Femur (tissue), 1 donor: Measurements from ENCODE around the gene PPP1R1B.

ENCODE experiments used
- DNase-seq: peaks from one replicate; pipeline ENCODE4 v3.0.0-alpha.2; 2017

Gene PPP1R1B

DNA sequence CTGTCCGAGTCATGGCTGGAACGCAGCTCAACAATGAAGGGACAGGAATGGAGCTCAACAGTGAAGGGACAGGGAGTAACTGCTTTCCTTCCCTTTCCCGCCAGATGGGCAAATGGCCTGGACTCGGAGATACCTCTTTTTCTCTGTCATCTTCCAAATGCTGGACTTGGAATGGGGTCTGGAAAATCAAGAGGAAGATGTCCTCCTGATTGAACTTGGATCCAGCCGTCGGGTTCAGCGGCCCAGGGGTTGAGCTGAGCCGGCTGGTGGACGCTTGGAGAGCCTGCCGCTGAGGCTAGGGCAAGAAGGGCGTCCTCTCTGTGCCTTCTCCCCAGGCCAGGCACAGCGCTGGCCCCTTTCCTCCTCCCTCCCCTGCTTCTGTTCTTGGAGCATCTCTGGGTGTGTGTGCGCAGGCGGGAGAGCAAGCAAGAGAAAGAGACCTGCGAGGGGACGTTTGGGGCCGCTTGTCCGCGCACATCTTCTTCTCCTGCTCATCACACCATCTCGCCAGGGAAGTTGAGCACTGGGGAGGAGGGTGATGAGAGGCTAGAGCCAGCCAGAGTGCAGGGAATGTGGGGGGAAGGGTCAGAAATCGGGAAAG lies 25.7 kb upstream of the PPP1R1B start:
- DNase-seq: no peak

DNA sequence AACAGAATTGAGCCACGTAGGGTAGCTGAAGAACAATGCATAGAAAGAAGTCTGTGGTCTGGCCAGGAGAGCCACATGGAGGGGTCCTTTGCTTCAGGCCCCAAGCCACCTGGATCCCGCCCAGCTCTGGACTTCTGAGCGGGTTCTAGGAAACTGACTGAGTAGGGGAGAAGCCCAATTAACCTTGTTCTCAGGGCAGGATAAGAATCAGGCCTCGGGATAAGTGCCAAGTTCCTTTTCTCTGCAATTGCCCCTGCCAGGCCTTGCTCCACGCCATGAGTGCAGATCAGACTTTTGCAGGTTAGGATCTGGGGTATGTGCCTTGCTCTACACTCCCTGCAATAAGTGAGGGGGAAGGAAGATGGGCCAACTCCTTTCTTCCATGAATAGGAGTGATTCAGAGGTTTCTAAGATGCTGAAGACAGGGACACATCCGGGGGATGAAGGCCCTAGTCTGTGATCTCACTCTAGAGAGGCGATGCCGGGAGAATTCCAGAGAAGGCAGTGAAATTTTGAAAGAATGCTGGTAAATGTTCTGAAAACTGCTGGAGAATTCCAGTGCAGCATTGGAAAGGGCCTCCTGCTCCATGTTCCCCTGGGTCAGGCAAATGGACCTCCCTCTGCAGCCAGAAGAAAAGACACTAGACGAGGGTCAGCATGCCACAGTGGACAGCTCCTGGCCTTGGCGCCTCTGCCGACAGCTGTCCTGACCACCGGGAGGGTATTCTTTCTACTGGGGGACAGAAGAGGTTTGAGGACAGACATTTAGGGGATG lies 24.8 kb upstream of the PPP1R1B start:
- DNase-seq: no peak

DNA sequence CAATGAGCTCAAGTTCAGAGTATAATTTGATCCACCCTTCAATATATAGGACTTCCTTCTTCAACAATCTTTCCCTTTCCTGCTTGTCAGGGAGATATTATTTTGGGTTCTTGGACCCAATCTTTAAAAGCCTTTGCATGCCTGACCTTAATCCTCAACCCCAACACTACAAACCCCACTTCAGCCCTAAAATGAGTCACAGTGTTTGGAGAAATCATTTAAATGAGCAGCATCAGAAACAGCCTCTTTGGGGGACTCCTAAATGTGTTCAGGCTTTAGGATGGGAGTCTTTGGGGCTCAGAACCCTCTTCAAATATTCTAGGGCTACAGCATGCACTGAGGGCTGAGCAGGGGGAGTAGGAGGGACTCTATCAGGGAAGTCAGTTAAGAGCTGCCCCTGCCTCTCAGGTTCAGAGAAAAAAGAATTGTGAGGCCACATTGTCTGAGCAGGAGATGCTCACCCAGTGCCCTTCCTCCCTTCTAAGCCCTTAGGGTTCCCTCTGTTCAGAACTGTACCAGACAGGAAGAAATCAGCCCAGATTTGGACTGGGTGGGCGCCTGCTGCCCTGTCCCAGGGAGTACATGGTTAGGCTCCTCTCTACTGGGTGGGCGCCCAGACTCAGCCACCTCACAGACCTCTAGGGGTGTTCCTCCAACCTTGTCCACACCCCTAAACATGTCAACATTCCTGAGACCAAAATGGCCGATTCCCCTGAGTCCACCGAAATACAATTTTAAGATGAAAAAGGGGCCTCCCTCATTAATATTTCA lies 24.0 kb upstream of the PPP1R1B start:
- DNase-seq: no peak

DNA sequence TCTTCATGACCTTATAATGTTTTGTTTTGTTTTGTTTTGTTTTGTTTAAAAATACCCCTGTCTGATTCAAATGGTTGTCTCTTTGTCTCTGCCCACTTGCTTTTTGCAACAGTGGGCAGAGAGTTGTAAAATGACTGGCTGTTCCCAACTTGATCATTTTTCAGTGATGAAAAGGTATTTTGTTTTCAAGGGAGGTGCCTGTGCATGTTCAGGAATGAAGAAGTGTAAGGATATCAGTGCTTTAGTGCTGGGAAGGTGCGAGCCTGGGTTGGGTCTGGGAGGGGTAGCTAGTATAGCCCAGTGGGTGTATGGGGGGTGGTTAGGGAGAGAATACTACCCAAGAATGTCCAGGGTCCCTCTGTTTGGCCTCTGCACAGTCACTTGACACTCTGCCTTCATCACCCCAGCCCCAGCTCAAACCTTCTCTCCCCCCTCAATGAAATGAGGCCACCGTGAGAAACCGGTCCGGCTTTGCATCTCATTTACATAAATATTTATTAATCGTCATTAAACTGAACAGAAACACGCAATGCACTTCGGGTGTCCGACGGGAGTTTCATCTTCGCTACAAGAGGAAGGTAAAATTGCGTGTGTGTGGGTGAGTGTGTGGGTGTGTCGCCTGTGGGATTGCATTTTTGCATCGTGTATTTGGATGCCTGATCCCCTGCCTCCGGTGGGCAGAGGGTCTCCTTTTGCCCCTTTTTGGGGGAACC lies 23.3 kb upstream of the PPP1R1B start:
- no peak for DNase-seq

DNA sequence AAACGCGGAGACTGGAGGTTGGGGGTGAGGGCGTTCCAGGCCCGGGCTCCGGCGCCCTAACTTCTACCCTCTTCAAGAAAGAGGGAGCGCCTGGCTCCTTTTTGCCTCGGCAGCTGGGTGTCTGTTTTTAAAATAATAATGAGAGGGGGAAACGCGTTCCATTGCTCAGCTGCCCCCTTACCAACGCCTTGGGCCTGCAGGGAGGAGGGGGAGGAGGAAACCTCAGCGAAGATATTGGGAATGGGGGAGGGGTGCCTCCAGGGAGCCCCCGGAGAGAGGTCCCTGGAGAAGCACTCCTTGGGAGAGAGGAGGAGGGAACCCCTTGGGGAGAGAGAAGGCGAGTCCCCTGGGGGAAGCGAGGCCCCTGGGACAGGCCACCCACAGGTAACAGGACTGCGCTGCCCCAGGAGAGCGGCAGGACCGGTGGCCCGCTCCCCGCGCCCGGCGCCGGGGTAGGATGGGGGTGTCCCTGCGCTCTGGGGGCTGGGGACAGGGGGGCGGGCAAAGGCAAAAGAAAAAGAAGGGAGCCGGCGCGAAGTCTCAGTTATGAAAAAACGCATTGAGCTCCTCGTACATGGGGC lies 21.8 kb upstream of the PPP1R1B start:
- DNase-seq: no peak

DNA sequence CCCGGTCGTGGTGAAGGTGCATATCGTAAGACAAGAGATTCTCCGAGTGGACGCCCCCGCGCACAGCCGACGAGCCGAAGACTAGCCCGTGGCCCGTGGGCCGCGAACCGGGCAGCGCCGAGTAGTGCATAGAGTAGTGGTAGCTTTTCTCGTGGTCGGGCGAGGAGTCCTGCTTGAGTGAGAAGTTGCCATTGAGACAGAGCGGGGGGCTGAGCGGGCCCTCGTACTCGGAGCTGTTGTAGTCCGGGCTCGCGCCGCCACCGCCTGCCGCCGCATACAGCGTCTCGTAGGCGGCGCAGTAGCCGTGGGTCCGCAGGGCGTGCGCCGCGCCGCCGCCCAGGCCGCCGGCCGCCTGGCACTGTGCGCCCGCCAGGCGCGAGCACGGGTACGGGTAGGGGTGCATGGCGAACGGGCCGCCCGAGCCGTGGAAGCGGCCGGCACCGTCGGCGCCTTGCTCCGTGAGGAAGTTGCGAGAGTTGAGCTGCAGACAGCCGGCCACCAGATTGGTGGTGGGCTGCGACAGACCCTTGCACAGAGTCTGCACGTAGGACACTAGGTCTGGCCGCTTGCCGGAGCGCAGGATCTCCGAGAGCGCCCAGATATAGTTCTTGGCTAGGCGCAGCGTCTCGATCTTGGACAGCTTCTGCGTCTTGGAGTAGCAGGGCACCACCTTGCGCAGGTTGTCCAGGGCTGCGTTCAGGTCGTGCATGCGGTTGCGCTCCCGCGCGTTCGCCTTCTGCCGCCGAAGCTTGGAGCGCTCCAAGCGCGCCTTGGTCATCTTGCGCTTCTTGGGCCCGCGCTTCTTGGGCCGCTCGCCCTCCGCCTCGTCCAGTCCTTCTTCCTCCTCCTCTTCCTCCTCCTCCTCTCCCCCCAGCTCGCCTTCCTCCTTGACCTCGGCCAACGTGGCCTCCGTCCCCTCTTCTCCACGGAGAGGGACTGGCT lies 21.0 kb upstream of the PPP1R1B start:
- DNase-seq: no peak

DNA sequence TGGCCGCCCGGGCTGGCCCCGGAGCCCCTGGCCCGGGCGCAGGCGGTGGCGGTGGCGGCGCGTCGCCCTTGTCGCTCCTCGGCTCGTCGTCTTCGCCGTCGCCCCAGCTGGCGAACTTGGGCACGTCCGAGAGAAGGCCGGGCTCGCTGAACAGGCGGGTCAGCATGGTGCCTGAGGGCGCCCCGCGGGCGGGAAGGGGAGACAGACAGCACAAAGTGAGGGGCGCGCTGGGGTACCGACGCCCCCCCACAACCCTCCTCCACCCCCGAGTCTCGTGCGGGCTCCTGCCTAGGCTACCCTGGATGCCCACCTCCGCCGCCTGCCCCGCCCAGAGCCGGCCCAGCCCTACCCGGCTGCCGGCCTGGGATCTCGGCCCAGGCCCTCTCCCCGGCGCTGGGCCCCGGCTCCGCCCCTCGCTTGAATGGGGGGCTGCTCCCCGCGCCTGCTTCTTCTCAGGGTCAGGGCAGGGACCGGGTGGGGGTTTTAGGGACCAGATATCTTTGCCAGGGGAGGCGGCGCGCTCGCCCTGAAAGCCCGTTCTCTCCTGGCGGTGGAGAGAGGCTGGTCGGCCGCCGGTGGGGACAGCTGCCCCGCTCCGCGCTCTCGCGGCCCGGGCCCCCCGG lies 20.2 kb upstream of the PPP1R1B start:
- DNase-seq: no peak

DNA sequence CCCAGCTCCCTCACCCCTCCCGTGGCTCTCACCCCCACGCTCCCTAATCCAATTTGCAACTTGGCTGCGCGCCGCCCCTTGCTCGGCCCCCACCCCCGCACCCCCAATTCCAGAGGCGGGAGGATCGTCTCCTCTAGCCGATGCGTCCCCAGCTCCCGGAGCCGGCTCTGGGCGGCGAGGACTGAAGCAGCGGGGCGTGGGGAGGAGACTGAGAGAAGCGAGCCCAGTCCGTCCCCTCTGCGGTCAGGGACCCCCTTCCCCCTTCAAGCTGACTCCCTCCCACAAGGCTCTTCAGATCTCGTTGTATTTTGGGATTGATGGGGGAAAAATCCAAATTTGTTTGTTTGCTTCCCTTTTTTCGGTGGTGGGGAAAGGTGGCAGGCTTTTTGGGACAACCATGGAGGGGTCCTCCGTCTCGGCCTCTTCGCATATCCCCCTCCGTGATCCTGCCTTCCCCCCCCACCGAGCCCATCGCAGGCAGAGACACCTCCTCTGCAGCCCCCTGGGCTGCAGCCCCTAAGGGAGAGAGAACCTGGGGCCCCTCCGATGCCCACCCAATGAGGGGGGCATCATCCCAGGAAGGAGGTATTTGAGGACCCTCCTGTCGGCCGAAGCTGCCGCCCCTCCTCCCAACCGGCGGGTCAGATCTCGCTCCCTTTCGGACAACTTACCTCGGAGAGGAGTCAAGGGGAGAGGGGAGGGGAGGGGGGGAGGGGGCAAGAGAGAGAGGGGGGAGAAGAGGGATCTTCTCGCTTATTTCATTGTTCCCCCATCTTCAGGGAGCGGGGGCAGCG lies 19.5 kb upstream of the PPP1R1B start:
- no peak for DNase-seq

DNA sequence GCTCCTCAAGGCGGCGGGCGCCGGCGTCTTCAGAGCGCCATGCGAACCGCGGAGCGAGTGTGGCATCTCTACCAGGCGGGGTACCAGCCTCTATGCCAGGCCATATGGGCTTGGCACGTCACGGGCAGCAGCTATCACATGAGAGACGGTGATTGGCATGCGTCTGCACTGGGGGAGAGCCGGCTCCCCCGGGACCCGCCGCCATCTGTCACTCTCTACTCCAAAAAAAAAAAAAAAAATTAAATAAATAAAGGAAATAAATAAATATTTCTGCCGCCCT lies 19.0 kb upstream of the PPP1R1B start, which contains the start of gene NEUROD2:
NEUROD2 (minus strand) TSS at position 70 of the 280 bp plus-strand sequence. CDS start 1,321 bp downstream, outside the sequence.
- DNase-seq: no peak

DNA sequence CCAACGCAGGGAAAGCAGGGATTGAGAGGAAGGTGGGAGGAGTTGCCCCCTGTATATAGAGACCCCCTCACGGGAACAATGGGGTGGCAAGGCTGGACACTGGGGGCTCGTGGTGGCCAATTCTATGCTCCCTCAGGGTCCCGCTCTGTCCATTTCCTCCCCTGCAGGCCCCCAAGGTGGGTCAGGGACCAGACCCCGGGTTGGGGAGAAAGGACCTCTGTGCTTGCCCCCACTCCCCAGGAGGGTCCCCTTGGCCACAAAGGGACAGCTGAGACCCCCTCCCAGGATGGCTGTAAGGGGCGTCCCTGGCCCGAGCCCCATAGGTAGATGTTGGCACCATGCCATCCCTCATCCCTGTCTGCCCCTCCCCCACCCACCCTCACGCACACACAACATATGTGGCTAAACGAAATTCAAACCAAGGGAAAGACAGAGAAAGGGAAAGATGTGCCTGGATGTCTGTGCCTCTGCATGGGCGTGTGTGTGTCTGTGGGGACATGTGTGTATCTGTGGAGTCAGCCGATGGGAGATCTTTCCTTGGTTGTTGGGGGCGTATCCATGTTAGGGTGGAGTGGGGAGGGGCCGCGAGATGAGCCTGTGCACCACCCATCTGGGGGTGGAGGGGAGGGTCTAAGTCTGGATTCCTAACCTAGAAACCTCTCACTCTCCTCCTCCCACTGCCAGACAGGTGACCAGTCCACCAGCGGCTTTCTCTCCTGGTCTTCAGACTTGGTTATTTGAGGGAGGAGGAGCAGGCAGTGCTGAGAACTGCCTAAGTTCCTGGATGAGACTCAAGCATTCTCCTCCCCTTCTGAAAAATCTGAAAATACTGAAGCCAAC lies 18.4 kb upstream of the PPP1R1B start:
- no peak for DNase-seq

DNA sequence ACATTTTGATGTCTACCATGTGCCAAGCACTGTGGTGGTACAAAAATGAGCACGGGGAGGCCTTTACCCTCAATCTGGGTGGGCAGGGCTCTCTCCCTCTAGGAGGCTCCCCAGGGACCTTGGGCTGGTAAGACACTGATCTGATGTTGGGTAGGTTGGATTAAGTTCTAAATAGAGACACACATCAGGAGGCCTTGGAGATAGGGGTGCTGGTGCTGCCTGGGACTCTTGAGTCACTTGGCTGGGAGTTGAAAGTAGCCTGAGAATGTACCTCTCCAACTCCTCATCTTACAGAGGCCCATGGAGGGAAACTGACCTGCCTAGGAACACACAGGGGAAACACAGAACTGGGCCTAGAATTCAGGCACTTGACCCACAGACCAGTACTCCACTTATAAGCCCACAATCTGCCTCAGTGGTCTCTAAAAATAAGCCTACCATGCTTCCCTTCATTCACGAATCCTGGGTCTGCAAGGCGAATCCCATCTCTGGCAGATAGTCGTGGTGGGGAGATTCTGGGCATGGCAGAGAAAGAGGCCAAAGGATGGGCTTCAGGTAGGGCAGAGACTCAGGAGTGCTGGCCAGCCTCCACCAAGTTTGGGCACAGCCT lies 17.2 kb upstream of the PPP1R1B start:
- no peak for DNase-seq

DNA sequence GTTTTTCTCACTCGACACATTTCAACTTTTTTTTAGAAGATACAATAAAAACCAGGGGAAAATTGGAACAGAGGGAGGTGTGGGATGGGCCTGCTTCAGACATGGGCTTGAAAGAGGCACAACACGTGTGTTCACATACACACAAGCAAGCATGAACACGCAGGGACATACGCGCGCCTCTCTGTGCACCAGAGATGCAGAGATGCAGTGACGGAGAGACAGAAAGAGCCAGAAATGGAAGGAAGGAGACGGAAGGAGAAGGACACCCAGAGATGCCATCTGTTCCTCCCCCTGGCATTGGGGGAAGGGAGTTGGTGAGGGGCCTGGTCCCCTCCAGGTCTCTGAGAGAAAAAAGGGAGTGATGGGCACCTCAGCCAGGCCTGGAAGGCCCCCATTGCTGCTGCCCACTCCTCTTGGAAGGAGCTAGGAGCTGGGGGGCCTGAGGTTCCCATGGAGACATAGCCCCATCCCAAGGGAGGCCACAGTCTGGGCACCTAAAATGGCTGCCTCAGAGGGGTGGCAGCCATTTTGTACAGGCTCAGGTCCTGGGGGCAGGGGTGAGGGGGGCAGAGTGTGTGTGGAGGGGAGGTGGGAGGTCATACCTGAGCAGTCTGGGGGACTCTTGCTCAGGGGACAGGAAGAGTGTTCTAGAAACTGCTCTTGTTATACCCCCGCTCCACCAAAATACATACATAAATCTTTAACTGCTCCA lies 15.2 kb upstream of the PPP1R1B start:
- DNase-seq: no peak

DNA sequence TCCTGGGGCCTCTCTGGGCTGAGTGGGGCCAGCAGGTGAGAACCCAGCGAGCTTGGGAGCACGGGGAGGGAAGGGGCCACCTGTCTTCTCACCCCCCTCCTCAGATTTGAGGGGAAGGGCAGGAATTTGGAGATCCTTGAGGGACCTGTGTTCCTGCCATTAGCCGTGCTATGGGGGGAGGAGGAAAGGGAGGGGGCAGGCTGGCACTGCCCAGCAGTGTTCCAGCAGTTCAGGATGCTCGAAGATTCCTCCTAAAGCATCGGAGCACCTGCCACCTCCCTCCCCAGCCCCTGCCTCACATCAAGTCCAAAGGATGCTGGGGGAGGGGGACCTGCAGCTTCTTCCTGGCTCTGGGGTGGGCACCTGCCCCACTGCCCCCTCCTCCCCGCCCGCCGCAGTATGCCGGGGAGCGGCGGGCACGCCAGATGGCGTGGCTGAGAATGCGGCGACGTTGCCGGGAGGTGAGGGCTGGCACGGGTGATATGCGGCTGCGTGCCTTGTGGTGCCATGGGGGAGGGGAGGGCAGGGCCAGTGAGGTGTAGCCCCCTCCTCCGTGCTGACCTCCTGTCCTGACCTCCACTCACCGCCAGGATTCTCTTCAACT lies 14.4 kb upstream of the PPP1R1B start:
- no peak for DNase-seq

DNA sequence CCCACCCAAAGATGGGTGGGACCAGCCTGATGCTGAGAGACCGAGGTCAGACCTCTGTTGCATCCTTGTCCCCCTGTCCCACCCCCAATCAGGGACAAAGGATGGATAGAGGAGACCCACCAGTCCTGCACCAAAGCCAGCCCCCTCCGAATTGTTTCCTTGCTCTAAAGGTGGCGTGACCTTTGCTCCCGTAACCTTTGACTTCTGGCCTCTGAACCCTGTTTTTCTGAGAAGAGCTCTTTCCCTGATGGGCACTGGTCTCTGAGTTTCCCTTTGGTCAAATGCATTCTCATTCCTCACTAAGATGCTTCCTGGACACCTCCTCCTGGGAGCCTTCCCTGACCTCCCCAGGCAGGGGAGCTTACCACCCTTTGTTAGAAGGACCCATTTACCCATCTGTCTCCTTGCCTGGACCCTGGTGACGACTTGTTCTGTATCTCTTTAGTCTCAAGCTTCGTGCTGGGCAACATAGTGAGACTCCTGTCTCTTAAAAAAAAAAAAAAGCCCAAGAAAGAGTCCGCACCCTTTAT lies 13.8 kb upstream of the PPP1R1B start:
- DNase-seq: no peak

DNA sequence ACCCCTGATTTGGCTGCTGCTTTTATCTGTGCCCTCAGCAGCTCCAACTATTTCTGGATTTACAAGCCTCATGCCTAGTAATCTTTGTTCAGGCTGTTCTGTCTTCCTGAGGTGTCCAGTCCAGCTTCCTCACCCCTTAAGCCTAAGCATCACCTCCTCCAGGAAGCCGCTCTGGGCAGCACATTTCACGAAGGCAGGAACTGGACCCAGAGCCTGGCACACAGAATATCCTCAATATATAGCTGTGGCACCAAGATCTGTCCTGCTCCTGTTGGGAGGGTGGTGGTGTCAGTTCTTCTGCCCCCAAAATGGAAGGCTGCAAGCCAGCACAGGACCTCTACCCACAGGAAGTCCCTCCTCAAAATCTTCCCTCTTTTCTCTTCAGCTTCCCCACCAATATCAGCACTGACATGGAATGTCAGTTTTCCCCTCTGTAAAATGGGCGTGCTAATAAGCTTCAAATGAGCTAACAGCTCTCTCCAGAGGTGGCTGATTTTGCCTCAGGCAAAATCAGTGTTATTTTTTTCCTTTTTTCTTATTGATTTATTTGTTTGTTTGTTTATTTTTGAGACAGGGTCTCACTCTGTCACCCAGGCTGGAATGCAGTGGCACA lies 12.1 kb upstream of the PPP1R1B start:
- DNase-seq: no peak

DNA sequence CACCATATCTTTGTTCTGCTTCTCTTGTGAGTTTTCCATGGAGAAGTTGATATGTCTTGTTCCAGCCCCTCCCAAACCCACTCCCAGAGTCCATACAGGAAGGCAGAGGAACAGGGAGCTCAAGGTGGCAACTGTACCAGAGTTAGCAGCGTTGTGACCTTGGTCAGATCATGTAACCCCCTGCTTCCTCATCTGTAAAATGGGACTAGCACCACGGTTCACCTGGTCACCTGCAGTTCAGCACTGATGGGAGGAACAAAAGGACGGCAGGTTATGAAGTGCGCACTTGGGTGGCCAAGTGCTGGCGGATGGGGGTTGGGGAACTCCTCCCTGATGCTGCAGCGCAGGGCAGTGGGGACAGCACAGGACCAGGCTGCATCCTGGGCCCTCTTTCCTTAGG lies 11.3 kb upstream of the PPP1R1B start:
- no peak for DNase-seq

DNA sequence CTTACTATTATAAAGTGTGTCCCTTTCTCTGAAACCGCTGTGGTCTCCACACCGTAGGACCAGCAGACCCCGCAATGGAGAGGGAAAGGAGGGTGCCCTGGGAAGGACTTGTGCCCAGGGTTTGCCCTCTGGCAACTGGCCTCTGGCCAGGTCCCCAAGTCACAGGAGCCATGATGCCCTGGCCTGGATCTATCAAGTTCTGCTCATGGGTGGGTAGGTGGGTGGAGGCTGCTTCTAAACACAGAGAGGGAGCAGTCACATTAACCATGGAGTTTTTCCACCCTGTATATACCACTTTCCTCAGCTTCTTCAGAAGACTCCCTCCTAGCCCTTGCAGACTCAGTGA lies 9.7 kb upstream of the PPP1R1B start:
- no peak for DNase-seq
